Fibroblast of skin of abdomen (primary cell): Measurements from ENCODE around the gene ZFYVE21.
A peak's percentile ranks its signal among the peaks of the same experiment; 100 is the strongest.

Source experiments
- DNase-seq: peaks from one replicate; pipeline ENCODE4 v3.0.0-alpha.2; 2013

ZFYVE21 gene

GRCh38 chr14:103725001-103725682 lies 9.5 kb downstream of the ZFYVE21 start:
- DNase-seq = no peak

DNA sequence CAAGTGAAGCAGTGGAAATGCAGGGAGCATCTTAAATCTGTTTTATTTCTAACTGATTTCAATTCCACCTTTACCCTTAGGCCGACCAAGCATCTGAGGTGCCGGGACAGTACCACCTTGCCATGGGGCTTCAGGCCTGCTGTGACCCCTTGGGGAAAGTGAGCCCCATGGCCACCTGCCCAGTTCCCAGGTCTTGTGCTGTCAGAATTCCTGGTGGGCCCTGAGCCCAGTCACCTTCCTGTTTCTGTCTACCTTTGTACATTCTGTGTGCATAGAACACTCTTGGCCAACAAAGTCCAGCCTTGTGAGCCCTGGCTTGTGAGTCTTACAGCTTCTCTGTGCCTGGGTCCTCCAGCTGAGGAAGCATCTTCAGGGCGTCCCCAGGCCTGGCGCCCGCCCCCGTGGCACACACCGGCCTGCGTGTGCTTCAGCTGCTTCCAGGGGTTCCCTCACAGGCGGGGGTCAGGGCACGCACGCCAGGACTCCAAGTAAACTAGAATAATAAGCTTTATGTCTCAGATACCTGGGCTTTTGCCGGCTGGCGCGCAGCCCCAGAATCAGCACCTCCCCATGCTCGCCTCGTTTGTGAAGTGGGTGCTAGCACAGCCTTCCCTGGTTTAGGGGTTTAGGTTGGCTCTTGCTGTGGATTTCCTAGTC lies 10.3 kb downstream of the ZFYVE21 start:
- no peak for DNase-seq

- no peak for DNase-seq
Measured at GRCh38 chr14:103726474-103726873, 10.9 kb downstream of the ZFYVE21 start.

DNA sequence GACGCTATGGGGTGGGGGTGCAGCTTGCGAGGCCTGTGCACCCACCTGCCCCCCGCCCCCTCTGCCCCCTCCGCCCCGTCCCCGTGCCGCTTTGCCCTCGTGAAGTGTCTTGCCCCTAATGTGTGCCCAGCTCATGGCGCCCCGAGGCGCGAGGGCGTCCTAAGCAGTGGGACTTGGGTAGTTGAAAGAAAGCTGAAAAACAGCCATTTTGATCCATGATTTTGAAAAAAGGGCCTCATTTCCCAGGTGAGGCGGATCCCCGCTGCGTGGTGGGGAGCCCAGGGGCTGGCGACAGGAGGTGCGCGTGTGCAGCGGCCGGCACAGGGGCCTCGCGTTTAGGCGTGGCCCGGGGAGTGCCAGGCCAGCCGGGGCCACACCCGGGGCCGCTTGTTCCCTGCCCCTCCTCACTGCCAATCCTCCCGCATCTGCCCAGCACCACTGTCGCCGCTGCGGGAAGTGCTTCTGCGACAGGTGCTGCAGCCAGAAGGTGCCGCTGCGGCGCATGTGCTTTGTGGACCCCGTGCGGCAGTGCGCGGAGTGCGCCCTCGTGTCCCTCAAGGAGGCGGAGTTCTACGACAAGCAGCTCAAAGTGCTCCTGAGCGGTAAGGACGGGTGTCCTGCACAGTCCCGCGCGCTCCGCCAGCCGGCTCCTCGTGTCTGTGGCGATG lies 11.8 kb downstream of the ZFYVE21 start:
- DNase-seq = no peak

DNA sequence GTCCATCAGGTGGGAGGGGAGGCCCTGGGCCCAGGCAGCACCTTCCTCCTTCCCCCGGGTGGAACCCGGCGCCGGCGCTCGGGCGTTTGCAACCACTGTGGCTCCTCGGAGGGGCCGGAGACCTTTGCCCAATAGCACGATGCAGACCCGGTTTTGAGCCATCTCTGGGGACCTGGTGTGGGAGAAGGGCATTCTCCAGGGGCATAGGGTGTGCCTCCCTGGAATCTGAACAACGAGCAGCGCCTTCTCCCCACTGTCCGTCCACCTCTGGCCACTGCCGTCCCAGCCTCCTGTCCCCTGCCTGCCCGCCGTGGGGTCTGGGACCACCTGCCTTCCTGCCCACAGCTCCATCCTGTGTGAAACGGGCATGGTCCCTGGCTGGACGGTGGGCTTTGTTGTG lies 12.5 kb downstream of the ZFYVE21 start:
- DNase-seq = no peak

GRCh38 chr14:103728721-103729120 lies 13.1 kb downstream of the ZFYVE21 start:
- DNase-seq = no peak

- DNase-seq = no peak
Measured at GRCh38 chr14:103729496-103730448, 14.2 kb downstream of the ZFYVE21 start.

- DNase-seq = no peak
Measured at GRCh38 chr14:103730490-103731035, 15.0 kb downstream of the ZFYVE21 start.

- DNase-seq = no peak
Measured at GRCh38 chr14:103731481-103731880, 15.9 kb downstream of the ZFYVE21 start.

DNA sequence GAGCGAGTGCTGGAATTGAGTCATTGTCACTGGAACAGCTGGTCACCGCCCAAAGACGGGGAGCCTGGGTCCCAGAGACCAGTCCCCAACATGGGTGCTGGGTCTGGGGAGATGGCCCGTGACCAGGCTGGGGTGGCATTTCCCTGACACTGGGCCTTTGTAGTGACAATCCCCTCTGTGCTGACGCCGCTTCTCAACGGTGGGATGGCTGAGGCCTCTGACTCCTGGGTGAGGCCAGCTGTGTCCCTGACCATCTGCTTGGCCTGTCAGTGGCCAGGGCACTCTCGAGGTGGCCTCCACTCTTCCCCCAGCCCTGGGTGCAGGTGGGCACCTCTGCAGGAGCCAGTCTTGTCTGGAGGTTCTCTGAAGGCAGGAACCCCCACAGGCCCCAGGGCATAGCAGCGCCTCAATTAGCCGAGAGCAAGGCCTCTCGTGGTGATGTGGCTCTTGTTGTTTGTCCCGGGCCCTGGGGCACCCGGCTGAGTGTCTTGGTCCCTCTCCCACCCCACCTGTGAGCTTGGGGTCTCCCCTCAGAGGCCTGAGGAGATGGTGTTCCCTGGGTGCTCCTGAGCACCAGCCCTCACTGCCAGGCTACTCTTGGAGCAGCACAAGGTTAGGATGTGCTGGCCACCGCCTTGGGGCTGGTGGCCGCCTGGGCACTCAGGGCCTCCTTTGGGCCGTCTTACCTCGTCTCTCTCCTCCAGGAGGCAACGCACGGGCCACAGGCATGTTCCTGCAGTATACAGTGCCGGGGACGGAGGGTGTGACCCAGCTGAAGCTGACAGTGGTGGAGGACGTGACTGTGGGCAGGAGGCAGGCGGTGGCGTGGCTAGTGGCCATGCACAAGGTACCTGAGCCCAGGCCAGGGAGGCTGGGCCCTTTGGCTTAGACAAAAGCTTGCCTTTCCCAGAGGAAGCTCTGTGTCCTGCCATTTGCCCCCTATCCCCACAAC lies 16.6 kb downstream of the ZFYVE21 start:
- no peak for DNase-seq

DNA sequence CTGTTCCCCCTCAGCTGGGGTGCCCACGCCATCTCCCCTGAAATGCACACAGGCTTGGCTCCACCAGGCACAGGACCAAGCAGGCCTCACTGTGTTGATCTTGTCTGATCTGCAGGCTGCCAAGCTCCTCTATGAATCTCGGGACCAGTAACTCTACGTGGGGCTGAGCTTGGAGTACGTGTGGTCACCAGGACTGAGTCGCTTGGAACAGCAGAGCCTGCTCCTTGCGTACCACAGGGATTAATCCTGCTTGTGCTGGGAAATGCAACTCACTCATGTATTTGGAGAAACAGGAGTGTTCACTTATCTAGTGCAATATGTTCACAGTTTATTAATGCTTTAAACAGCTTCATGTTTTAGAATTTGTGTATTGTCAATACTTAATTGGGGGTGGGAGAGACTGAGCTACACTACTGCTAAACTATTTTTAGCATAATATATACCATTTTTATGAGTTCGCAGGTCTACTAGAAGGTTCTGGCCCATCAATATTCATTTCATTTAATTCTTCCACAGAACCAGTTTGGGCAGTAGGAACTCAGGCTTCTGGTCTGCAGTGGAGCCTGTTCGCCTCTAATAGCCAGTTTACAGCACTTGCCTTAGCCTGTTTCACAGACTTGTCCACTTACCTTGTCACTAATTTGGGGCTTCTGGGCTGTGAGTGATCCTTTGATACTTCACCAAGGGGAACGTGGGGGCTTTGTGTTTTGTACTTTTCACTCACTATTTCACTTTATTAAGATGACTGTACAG lies 17.4 kb downstream of the ZFYVE21 start:
- no peak for DNase-seq

DNA sequence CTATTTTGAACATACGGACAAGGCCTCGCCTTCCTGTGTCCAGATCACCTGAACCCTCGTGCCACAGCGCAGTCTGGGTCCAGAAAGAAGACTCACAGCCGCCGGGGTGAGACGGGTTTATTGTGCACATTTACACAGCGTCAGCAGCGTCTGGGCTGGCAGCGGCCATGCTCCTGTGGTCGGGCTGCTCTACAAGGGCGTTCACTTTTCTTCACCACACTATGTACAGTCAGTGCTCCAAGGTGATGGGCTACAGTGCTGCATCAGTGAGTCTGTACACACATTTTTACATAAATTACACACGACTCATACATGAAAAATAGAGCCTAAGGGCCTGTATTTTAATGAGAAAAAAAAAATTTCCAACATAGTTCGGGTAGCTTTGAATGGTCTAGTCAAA lies 18.0 kb downstream of the ZFYVE21 start:
- peak; percentile 10 for DNase-seq

DNA sequence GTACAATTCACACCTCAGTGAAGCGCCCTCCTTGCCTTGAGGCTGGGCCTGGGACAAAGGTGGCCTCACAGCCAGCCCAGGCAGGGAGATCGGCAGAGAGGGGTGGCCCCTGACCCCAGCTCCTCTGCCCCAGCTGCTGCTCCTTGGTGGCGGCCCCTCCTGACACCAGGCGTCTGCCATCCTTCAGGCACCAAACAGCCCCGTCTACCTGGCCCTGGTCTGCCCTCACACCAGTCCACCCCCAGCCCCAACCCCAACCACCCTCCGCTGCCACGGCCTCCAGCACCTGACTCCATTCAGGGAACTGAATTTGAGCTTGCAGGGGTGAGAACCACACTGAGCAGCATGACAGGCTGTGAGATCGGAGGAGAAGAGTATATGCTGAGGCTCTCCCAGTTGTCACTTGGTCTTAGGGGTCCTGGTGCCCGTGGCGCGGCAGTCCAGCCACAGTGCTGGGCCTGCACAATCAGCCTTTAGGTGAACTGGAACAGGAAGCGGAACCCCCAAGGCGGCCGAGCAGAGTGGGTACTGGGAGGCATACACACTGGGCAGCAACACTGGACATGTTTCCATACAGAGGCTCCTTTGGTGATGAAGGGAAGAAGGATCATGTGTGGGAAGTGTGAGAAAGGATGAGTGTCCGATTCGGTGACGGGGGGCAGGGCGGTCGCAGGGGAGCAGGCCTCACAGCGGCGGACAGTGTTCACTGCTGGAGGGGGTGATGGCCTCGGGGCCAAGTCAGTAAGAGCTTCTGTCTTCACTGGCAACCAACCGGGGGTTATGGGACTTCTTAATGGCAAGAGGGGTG lies 18.7 kb downstream of the ZFYVE21 start:
- no peak for DNase-seq

DNA sequence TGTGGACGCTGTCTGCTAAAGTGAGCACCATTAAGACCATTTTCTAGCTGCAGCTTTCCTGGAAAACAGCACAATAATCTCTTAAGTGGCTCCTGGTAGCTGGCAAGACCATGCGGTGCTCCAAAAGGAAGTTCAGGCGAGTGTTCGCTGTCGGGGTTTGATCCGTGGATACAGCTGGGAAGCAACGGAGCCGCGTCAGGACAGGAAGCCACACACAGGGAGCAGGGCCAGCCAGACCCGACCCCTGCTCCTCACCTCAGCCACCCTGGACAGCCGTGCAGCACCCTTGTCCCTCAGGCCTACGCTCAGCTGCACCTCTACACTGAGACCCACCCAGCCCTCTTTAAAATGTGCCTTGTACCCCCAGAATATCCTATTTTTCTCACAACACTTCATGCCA lies 19.4 kb downstream of the ZFYVE21 start:
- DNase-seq = no peak

GRCh38 chr14:103735439-103735814 lies 19.8 kb downstream of the ZFYVE21 start:
- no peak for DNase-seq

- no peak for DNase-seq
Measured at GRCh38 chr14:103735815-103736545, 20.4 kb downstream of the ZFYVE21 start.

GRCh38 chr14:103736546-103737431 lies 21.2 kb downstream of the ZFYVE21 start:
- DNase-seq = no peak
